Measurements from ENCODE around the gene SUSD1.

DNA sequence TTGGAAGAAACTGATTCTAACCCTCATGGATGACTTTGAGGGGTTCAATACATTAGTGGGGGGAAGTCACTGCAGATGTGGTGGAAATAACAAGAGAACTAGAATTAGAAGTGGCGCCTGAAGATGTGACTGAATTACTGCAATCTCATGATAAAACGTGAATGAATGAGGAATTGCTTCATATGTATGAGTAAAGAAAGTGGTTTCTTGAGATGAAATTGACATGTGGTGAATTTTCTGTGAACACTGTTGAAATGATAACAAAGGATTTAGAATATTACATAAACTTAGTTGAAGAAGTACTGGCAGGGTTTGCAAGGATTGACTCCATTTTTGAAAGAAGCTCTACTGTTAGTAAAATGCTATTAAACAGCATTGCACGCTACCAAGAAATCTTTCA lies 165.4 kb downstream of the SUSD1 start:
- TF ChIP-seq EZH2phosphoT487 (IDR thresholded peaks at IDR 0.05; ENCODE audit: insufficient read depth, low read depth) (no peak), EZH2 (IDR thresholded peaks at IDR 0.05; ENCODE audit: insufficient read depth, poor library complexity, severe bottlenecking) (no peak)
